Osteoblast (primary cell): ENCODE data around the gene LNX2. TPM values are rescaled to one million over a fixed set of nuclear protein-coding genes. Genes with fewer than 3 reads are reported as not detected.

Experiments used
- DNase-seq: peaks from one replicate; pipeline ENCODE4 v3.0.0; 2011; ENCODE audit warnings: low spot score, mixed read lengths; ENCODE audit not compliant: insufficient read length; ENCODE audit errors: missing footprints
- H2AFZ ChIP-seq: 2 replicates; pipeline ENCODE4 v1.6.0; 2011; ENCODE audit warnings: mild to moderate bottlenecking, low read length
- H3K27ac ChIP-seq: 2 replicates; pipeline ENCODE4 v1.5.1; 2011; ENCODE audit warnings: mild to moderate bottlenecking, low read depth, low read length, moderate library complexity
- H3K27me3 ChIP-seq: 2 replicates; pipeline ENCODE4 v1.6.0; 2012; ENCODE audit warnings: mild to moderate bottlenecking, control low read depth, inconsistent platforms, low read length, moderate library complexity; ENCODE audit not compliant: insufficient read depth
- H3K36me3 ChIP-seq: 2 replicates; pipeline ENCODE4 v1.5.1; 2011; ENCODE audit warnings: mild to moderate bottlenecking, low read length, control low read depth, moderate library complexity; ENCODE audit not compliant: insufficient read depth
- H3K4me1 ChIP-seq: 2 replicates; pipeline ENCODE4 v1.5.1; 2011; ENCODE audit warnings: mild to moderate bottlenecking, low read length, control low read depth, moderate library complexity; ENCODE audit not compliant: insufficient read depth
- H3K4me2 ChIP-seq: 2 replicates; pipeline ENCODE4 v1.6.0; 2011; ENCODE audit warnings: mild to moderate bottlenecking, low read length; ENCODE audit not compliant: insufficient read depth
- H3K4me3 ChIP-seq: fragments of 200-600 bp; sonication (generic); 3 replicates; pipeline ENCODE4 v1.5.1; 2012; ENCODE audit warnings: mild to moderate bottlenecking, low read length, inconsistent platforms; ENCODE audit not compliant: insufficient read depth
- H3K79me2 ChIP-seq: 2 replicates; pipeline ENCODE4 v1.6.0; 2012; ENCODE audit warnings: mild to moderate bottlenecking, low read length, control low read depth, inconsistent platforms; ENCODE audit not compliant: insufficient read depth
- H3K9me3 ChIP-seq: 2 replicates; pipeline ENCODE4 v1.5.1; 2011; ENCODE audit warnings: low read depth, low read length, control low read depth
- H4K20me1 ChIP-seq: 2 replicates; pipeline ENCODE4 v1.6.0; 2012; ENCODE audit warnings: mild to moderate bottlenecking, low read length, control low read depth; ENCODE audit not compliant: insufficient read depth
- CTCF ChIP-seq: IDR thresholded peaks from 2 replicates; pipeline ENCODE4 v1.5.1; 2011; ENCODE audit warnings: mild to moderate bottlenecking, low read depth, low read length, moderate library complexity; ENCODE audit errors: extremely low read depth
- total RNA-seq: library from RNA; depleted of rRNA; stranded (reverse); fragments of >200 nt; gene quantifications from 2 replicates; pipeline ENCODE4 v1.2.3, GENCODE V29; 2012

LNX2 gene
- total RNA-seq, 1 donor: 15.2 TPM

GRCh38 chr13:27600711-27601110 lies 19.6 kb downstream of the LNX2 start:
- no peaks in the 10 kb centered on the region for H4K20me1 ChIP-seq
- DNase-seq: no peak
- TF ChIP-seq CTCF: no peak
- peak overlapping the region; percentile 17 for H3K27ac ChIP-seq
- peaks cover 50% of the 10 kb centered on the region for H3K79me2 ChIP-seq
- H2AFZ ChIP-seq: no peak overlapping the region
- H3K9me3 ChIP-seq: no peaks in the 10 kb centered on the region
- H3K4me3 ChIP-seq: no peak overlapping the region
- H3K27me3 ChIP-seq: no peaks in the 10 kb centered on the region
- no peaks in the 10 kb centered on the region for H3K36me3 ChIP-seq
- H3K4me1 ChIP-seq: peaks cover 22% of the 10 kb centered on the region
- no peak overlapping the region for H3K4me2 ChIP-seq

- Histone ChIP-seq H3K4me1 (peaks cover 17% of the 10 kb centered on the region), H3K4me3 (no peak overlapping the region), H3K79me2 (peaks cover 54% of the 10 kb centered on the region), H4K20me1 (no peaks in the 10 kb centered on the region), H3K4me2 (peak overlapping the region; percentile 33), H3K36me3 (no peaks in the 10 kb centered on the region), H2AFZ (no peak overlapping the region), H3K9me3 (no peaks in the 10 kb centered on the region), H3K27ac (peak overlapping the region; percentile 17), H3K27me3 (no peaks in the 10 kb centered on the region)
- DNase-seq: peak; percentile 55
- no peak for TF ChIP-seq CTCF
Observed at GRCh38 chr13:27599845-27600553, 20.3 kb downstream of the LNX2 start.

GRCh38 chr13:27599096-27599495 lies 21.2 kb downstream of the LNX2 start:
- Histone ChIP-seq H2AFZ (no peak overlapping the region), H4K20me1 (no peaks in the 10 kb centered on the region), H3K27me3 (no peaks in the 10 kb centered on the region), H3K79me2 (peaks cover 53% of the 10 kb centered on the region), H3K4me1 (peaks cover 15% of the 10 kb centered on the region), H3K4me3 (no peak overlapping the region), H3K36me3 (no peaks in the 10 kb centered on the region), H3K9me3 (no peaks in the 10 kb centered on the region), H3K27ac (peak overlapping the region; percentile 17), H3K4me2 (no peak overlapping the region)
- no peak for DNase-seq
- no peak for TF ChIP-seq CTCF

GRCh38 chr13:27595055-27595811 lies 25.1 kb downstream of the LNX2 start:
- no peak overlapping the region for H2AFZ ChIP-seq
- no peaks in the 10 kb centered on the region for H3K9me3 ChIP-seq
- peak overlapping the region; percentile 28 for H3K4me2 ChIP-seq
- DNase-seq: no peak
- no peak overlapping the region for H3K4me3 ChIP-seq
- H3K36me3 ChIP-seq: no peaks in the 10 kb centered on the region
- H4K20me1 ChIP-seq: no peaks in the 10 kb centered on the region
- no peak for TF ChIP-seq CTCF
- peaks cover 35% of the 10 kb centered on the region for H3K79me2 ChIP-seq
- peaks cover 11% of the 10 kb centered on the region for H3K4me1 ChIP-seq
- H3K27me3 ChIP-seq: no peaks in the 10 kb centered on the region
- no peak overlapping the region for H3K27ac ChIP-seq
